H9 (cell line): ENCODE results near the gene PTGIR. TPM values are rescaled to one million over a fixed set of nuclear protein-coding genes. Genes with fewer than 3 reads are reported as not detected.

Experiments
- DNase-seq: peaks from one replicate; pipeline ENCODE4 v3.0.0-alpha.2; 2017
- H2AFZ ChIP-seq: one replicate; pipeline ENCODE4 v1.6.1; 2013; ENCODE audit warnings: mild to moderate bottlenecking, low read length, control low read depth, moderate library complexity
- H2AK5ac ChIP-seq: 2 replicates; pipeline ENCODE4 v1.6.1; 2013; ENCODE audit warnings: low read length, control low read depth, mixed read lengths; ENCODE audit not compliant: insufficient read length
- H2BK120ac ChIP-seq: one replicate; pipeline ENCODE4 v1.6.1; 2013; ENCODE audit warnings: low read depth, mild to moderate bottlenecking, low read length, control low read depth, inconsistent platforms; ENCODE audit not compliant: poor library complexity, severe bottlenecking
- H2BK12ac ChIP-seq: 2 replicates; pipeline ENCODE4 v1.6.1; 2013; ENCODE audit warnings: low read length, control low read depth, mixed read lengths, low read depth; ENCODE audit not compliant: insufficient read length
- H2BK15ac ChIP-seq: 2 replicates; pipeline ENCODE4 v1.6.1; 2013; ENCODE audit warnings: low read depth, low read length, control low read depth
- H2BK20ac ChIP-seq: one replicate; pipeline ENCODE4 v1.6.1; 2013; ENCODE audit warnings: low read depth, mild to moderate bottlenecking, low read length, control low read depth, inconsistent platforms; ENCODE audit not compliant: poor library complexity, severe bottlenecking
- H2BK5ac ChIP-seq: 2 replicates; pipeline ENCODE4 v1.6.1; 2013; ENCODE audit warnings: low read length, control low read depth, mixed read lengths; ENCODE audit not compliant: insufficient read length
- H3K14ac ChIP-seq: 2 replicates; pipeline ENCODE4 v1.6.1; 2013; ENCODE audit warnings: low read length, control low read depth; ENCODE audit not compliant: insufficient read depth
- H3K18ac ChIP-seq: 2 replicates; pipeline ENCODE4 v1.6.1; 2013; ENCODE audit warnings: low read depth, mild to moderate bottlenecking, mixed read lengths, low read length, control low read depth; ENCODE audit not compliant: insufficient read length
- H3K23ac ChIP-seq: 2 replicates; pipeline ENCODE4 v1.6.1; 2013; ENCODE audit warnings: low read length, control low read depth, mixed read lengths, low read depth; ENCODE audit not compliant: insufficient read length
- H3K23me2 ChIP-seq: 2 replicates; pipeline ENCODE4 v1.6.1; 2013; ENCODE audit warnings: low read depth, mild to moderate bottlenecking, mixed read lengths, low read length, control low read depth; ENCODE audit not compliant: insufficient read length, poor library complexity, severe bottlenecking
- H3K27ac ChIP-seq: 2 replicates; pipeline ENCODE4 v1.5.1; 2013; ENCODE audit warnings: low read length, control low read depth, mixed read lengths, low read depth; ENCODE audit not compliant: insufficient read length
- H3K27me3 ChIP-seq: 2 replicates; pipeline ENCODE4 v1.6.1; 2013; ENCODE audit warnings: low read length, control low read depth, inconsistent platforms; ENCODE audit not compliant: insufficient read depth
- H3K4ac ChIP-seq: 2 replicates; pipeline ENCODE4 v1.6.1; 2013; ENCODE audit warnings: low read depth, mild to moderate bottlenecking, control low read depth, inconsistent platforms, low read length, moderate library complexity
- H3K4me1 ChIP-seq: 2 replicates; pipeline ENCODE4 v1.6.1; 2013; ENCODE audit warnings: low read length, control low read depth, inconsistent platforms; ENCODE audit not compliant: insufficient read depth
- H3K4me2 ChIP-seq: 2 replicates; pipeline ENCODE4 v1.6.1; 2013; ENCODE audit warnings: low read length, control low read depth, mixed read lengths; ENCODE audit not compliant: insufficient read length, insufficient read depth
- H3K56ac ChIP-seq: 2 replicates; pipeline ENCODE4 v1.6.1; 2013; ENCODE audit warnings: low read depth, mild to moderate bottlenecking, mixed read lengths, low read length, control low read depth; ENCODE audit not compliant: insufficient read length
- H3K79me1 ChIP-seq: 2 replicates; pipeline ENCODE4 v1.6.1; 2013; ENCODE audit warnings: low read depth, mild to moderate bottlenecking, moderate library complexity, low read length, control low read depth, inconsistent platforms; ENCODE audit not compliant: insufficient read depth, poor library complexity, severe bottlenecking
- H3K79me2 ChIP-seq: 2 replicates; pipeline ENCODE4 v1.6.1; 2013; ENCODE audit warnings: low read length, control low read depth, inconsistent platforms; ENCODE audit not compliant: insufficient read depth
- H3K9ac ChIP-seq: 2 replicates; pipeline ENCODE4 v1.6.1; 2013; ENCODE audit warnings: low read length, control low read depth, mixed read lengths; ENCODE audit not compliant: insufficient read length; ENCODE audit errors: extremely low read depth
- H3K9me3 ChIP-seq: one replicate; pipeline ENCODE4 v1.6.1; 2013; ENCODE audit warnings: low read depth, low read length, inconsistent platforms; ENCODE audit not compliant: control insufficient read depth
- H3T11ph ChIP-seq: one replicate; pipeline ENCODE4 v1.6.1; 2013; ENCODE audit warnings: mild to moderate bottlenecking, low read length, control low read depth, inconsistent platforms
- H4K20me1 ChIP-seq: one replicate; pipeline ENCODE4 v1.6.1; 2013; ENCODE audit not compliant: control insufficient read depth, insufficient read length, insufficient read depth
- H4K5ac ChIP-seq: 2 replicates; pipeline ENCODE4 v1.6.1; 2013; ENCODE audit warnings: low read depth, mild to moderate bottlenecking, mixed read lengths, low read length, control low read depth; ENCODE audit not compliant: insufficient read length
- H4K8ac ChIP-seq: replicated peaks from 2 replicates; pipeline ENCODE4 v1.6.1; 2013; ENCODE audit warnings: low read length, control low read depth, mixed read lengths, low read depth; ENCODE audit not compliant: insufficient read length
- H4K91ac ChIP-seq: 2 replicates; pipeline ENCODE4 v1.6.1; 2013; ENCODE audit warnings: low read depth, mild to moderate bottlenecking, moderate library complexity, mixed read lengths, low read length, control low read depth; ENCODE audit not compliant: insufficient read length
- H3K27ac Mint-ChIP-seq, 3 experiments: 2 replicates in 2 of 3; 3 replicates in 1 of 3; pipeline ENCODE4 v1.8.0; 2020 to 2021; ENCODE audit warnings: mixed read lengths in 3 of 3, mild to moderate bottlenecking in 1 of 3, moderate library complexity in 1 of 3
- H3K27me3 Mint-ChIP-seq: 2 replicates; pipeline ENCODE4 v1.8.0; 2021; ENCODE audit warnings: low read depth, mild to moderate bottlenecking, moderate library complexity, mixed read lengths
- H3K36me3 Mint-ChIP-seq, 3 experiments: 2 replicates in 2 of 3; 3 replicates in 1 of 3; pipeline ENCODE4 v1.8.0; 2020 to 2021; ENCODE audit warnings: low read depth in 3 of 3, mixed read lengths in 3 of 3; ENCODE audit not compliant: insufficient read depth in 1 of 3
- H3K4me1 Mint-ChIP-seq, 2 experiments: 2 replicates each; pipeline ENCODE4 v1.8.0; 2020; ENCODE audit warnings: mixed read lengths in 2 of 2
- H3K4me3 Mint-ChIP-seq, 2 experiments: 2 replicates in 1 of 2; 3 replicates in 1 of 2; pipeline ENCODE4 v1.8.0; 2020 to 2021; ENCODE audit warnings: mild to moderate bottlenecking in 2 of 2, mixed read lengths in 2 of 2, moderate library complexity in 1 of 2
- H3K9me3 Mint-ChIP-seq, 2 experiments: 2 replicates in 1 of 2; 3 replicates in 1 of 2; pipeline ENCODE4 v1.8.0; 2020; ENCODE audit warnings: mild to moderate bottlenecking in 2 of 2, mixed read lengths in 2 of 2, moderate library complexity in 1 of 2
- CTCF ChIP-seq: fragments of 200-600 bp; sonication (generic); conservative IDR thresholded peaks from 3 replicates; pipeline ENCODE4 v1.8.0; 2021; ENCODE audit warnings: antibody characterized with exemption, mild to moderate bottlenecking
- WGBS: extraction: QIAGEN DNeasy Blood & Tissue Kit; methylation state at CpG from one replicate; pipeline ENCODE4 v1.1.7; 2013; ENCODE audit warnings: missing lambda C conversion rate, low lambda C conversion rate, mixed read lengths; ENCODE audit not compliant: insufficient read length; ENCODE audit errors: extremely low coverage; 5-methylcytosine and 5-hydroxymethylcytosine counted together
- total RNA-seq: library from RNA; stranded (reverse); gene quantifications from 2 replicates; pipeline ENCODE4 v1.2.1, GENCODE V29; 2021

The PTGIR gene
- total RNA-seq, 1 experiment from 2014 or later = not detected

- H3K9ac ChIP-seq = no peak overlapping the region
- H2BK12ac ChIP-seq = no peak overlapping the region
- Mint-ChIP-seq H3K36me3 (peaks cover 28 to 53% (median 52%) of the 10 kb centered on the region in 3 experiments; a peak in 6 of 7 replicates), H3K4me3 (no peak overlapping the region), H3K4me1 (peaks cover 6 to 18% of the 10 kb centered on the region in 2 experiments), H3K27ac (no peak overlapping the region), H3K9me3 (no peaks in the 10 kb centered on the region), H3K27me3 (no peaks in the 10 kb centered on the region)
- no peak overlapping the region for H3K23ac ChIP-seq
- H2BK20ac ChIP-seq = no peak overlapping the region
- H2BK15ac ChIP-seq = no peak overlapping the region
- no peak overlapping the region for H2BK5ac ChIP-seq
- no peak overlapping the region for H3K4me2 ChIP-seq
- no peak overlapping the region for H4K5ac ChIP-seq
- H2AFZ ChIP-seq = no peak overlapping the region
- H3K23me2 ChIP-seq = no peaks in the 10 kb centered on the region
- no peak overlapping the region for H3T11ph ChIP-seq
- no peak for TF ChIP-seq CTCF
- H3K56ac ChIP-seq = no peak overlapping the region
- H4K8ac ChIP-seq = no peak overlapping the region
- H3K18ac ChIP-seq = no peak overlapping the region
- no peak for DNase-seq
- no peak overlapping the region for H2BK120ac ChIP-seq
- no peak overlapping the region for H3K27ac ChIP-seq
- peaks cover 4% of the 10 kb centered on the region for H3K79me1 ChIP-seq
- H3K27me3 ChIP-seq = no peaks in the 10 kb centered on the region
- H4K20me1 ChIP-seq = no peaks in the 10 kb centered on the region
- H3K9me3 ChIP-seq = no peaks in the 10 kb centered on the region
- no peak overlapping the region for H4K91ac ChIP-seq
- no peak overlapping the region for H2AK5ac ChIP-seq
- H3K79me2 ChIP-seq = no peaks in the 10 kb centered on the region; the same call in 1 of the 2 replicates
- no peak overlapping the region for H3K14ac ChIP-seq
- H3K4ac ChIP-seq = no peak overlapping the region
- WGBS = no CpG with 5 or more reads among the region's 9 CpGs
- H3K4me1 ChIP-seq = no peaks in the 10 kb centered on the region
Measured at GRCh38 chr19:46608178-46608577, 16.7 kb downstream of the PTGIR start.
